ENCODE results near the gene HIRIP3.

- TF ChIP-seq, protein P1, sequence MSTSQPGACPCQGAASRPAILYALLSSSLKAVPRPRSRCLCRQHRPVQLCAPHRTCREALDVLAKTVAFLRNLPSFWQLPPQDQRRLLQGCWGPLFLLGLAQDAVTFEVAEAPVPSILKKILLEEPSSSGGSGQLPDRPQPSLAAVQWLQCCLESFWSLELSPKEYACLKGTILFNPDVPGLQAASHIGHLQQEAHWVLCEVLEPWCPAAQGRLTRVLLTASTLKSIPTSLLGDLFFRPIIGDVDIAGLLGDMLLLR (CRISPR knock-in tag; IDR thresholded peaks at IDR 0.05), result no peak
- no peak for TF ChIP-seq HDAC1 (CRISPR knock-in tag; IDR thresholded peaks at IDR 0.05)
- TF ChIP-seq POLR2AphosphoS5 (IDR thresholded peaks at IDR 0.05; ENCODE audit: low read depth, low read length), result no peak
- TF ChIP-seq CTCF (CRISPR knock-in tag; IDR thresholded peaks at IDR 0.05), result no peak
- TF ChIP-seq ZZZ3 (CRISPR knock-in tag; IDR thresholded peaks at IDR 0.05; ENCODE audit: borderline replicate concordance), result no peak
- TF ChIP-seq ZNF792 (CRISPR knock-in tag; IDR thresholded peaks at IDR 0.05), result no peak
Observed at GRCh38 chr16:30004424-30004776, 9.0 kb upstream of the HIRIP3 start.

All from HepG2 (cell line).